ENCODE data around the gene ZNF385C. TPM values are rescaled to one million over a fixed set of nuclear protein-coding genes. Genes with fewer than 3 reads are reported as not detected.
A peak's percentile ranks its signal among the peaks of the same experiment; 100 is the strongest.
"Not testable (repeated sequence)": the region's sequence is repeated elsewhere in the genome, so short reads cannot be mapped to it uniquely, and the experiment has no call there.

ZNF385C gene
- total RNA-seq, 2 donors from 2014 or later: 1.4 to 2.1 TPM

- Histone ChIP-seq H3K4me1 (ENCODE audit: control insufficient read depth, insufficient read depth, low read length) (peaks cover 2% of the 10 kb centered on the region), H3K9me3 (ENCODE audit: control insufficient read depth, low read length) (no peaks in the 10 kb centered on the region), H3K27ac (ENCODE audit: low read depth, low read length) (no peak overlapping the region), H3K36me3 (ENCODE audit: control insufficient read depth, insufficient read depth, low read length) (peaks cover 39% of the 10 kb centered on the region), H3K27me3 (ENCODE audit: control insufficient read depth, insufficient read depth, low read length, poor library complexity, severe bottlenecking) (no peaks in the 10 kb centered on the region), H3K4me3 (ENCODE audit: low read length) (no peak overlapping the region), H3K9ac (ENCODE audit: extremely low read depth, low read length, poor library complexity, severe bottlenecking) (no peak overlapping the region)
- Mint-ChIP-seq H3K4me3 (no peak overlapping the region), H3K27me3 (ENCODE audit: insufficient read depth) (peaks cover 2% of the 10 kb centered on the region), H3K9me3 (no peaks in the 10 kb centered on the region), H3K27ac (no peak overlapping the region), H3K4me1 (peaks cover 9% of the 10 kb centered on the region), H3K36me3 (ENCODE audit: low read depth) (peaks cover 32% of the 10 kb centered on the region)
- DNase-seq: no peak
- TF ChIP-seq, protein P1, sequence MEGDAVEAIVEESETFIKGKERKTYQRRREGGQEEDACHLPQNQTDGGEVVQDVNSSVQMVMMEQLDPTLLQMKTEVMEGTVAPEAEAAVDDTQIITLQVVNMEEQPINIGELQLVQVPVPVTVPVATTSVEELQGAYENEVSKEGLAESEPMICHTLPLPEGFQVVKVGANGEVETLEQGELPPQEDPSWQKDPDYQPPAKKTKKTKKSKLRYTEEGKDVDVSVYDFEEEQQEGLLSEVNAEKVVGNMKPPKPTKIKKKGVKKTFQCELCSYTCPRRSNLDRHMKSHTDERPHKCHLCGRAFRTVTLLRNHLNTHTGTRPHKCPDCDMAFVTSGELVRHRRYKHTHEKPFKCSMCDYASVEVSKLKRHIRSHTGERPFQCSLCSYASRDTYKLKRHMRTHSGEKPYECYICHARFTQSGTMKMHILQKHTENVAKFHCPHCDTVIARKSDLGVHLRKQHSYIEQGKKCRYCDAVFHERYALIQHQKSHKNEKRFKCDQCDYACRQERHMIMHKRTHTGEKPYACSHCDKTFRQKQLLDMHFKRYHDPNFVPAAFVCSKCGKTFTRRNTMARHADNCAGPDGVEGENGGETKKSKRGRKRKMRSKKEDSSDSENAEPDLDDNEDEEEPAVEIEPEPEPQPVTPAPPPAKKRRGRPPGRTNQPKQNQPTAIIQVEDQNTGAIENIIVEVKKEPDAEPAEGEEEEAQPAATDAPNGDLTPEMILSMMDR (conservative IDR thresholded peaks at IDR 0.05): no peak
- 95% methylated on average over 3 of the region's 3 CpGs; no CpG with 5 or more reads in 1 of the 2 experiments for WGBS, 2 experiments (ENCODE audit: insufficient coverage in 1 of 2, insufficient read length in 1 of 2)
Measured at GRCh38 chr17:42025936-42026335, 72.3 kb downstream of the ZNF385C start.

DNA sequence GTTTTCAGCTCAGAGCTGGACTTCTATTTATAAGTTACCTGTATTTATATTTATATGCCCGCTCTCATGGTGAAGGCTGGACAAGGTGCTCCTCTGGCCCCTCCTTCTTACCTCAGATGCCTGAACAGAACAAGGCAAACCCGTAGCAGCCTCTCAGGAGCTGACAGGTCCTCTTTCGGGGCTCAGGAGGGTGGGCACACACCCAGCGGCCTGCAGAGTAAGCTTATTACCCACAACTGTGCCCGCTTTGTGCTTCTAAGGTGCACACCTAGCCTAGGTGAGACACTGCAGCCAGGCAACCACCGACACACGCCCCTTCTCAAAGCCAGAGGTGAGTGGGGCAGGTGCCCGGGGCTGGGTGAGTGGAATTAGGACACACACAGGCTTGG lies 73.1 kb downstream of the ZNF385C start:
- 77 to 90% methylated on average over 6 to 8 of the region's 8 CpGs for WGBS, 2 experiments (ENCODE audit: insufficient coverage in 1 of 2, insufficient read length in 1 of 2)
- Mint-ChIP-seq H3K27ac (no peak overlapping the region), H3K27me3 (ENCODE audit: insufficient read depth) (no peaks in the 10 kb centered on the region), H3K9me3 (no peaks in the 10 kb centered on the region), H3K4me1 (peaks cover 12% of the 10 kb centered on the region), H3K36me3 (ENCODE audit: low read depth) (peaks cover 32% of the 10 kb centered on the region), H3K4me3 (no peak overlapping the region)
- Histone ChIP-seq H3K27ac (ENCODE audit: low read depth, low read length) (no peak overlapping the region), H3K9me3 (ENCODE audit: control insufficient read depth, low read length) (no peaks in the 10 kb centered on the region), H3K9ac (ENCODE audit: extremely low read depth, low read length, poor library complexity, severe bottlenecking) (no peak overlapping the region), H3K27me3 (ENCODE audit: control insufficient read depth, insufficient read depth, low read length, poor library complexity, severe bottlenecking) (no peaks in the 10 kb centered on the region), H3K36me3 (ENCODE audit: control insufficient read depth, insufficient read depth, low read length) (peaks cover 39% of the 10 kb centered on the region), H3K4me1 (ENCODE audit: control insufficient read depth, insufficient read depth, low read length) (peaks cover 3% of the 10 kb centered on the region), H3K4me3 (ENCODE audit: low read length) (no peak overlapping the region)
- TF ChIP-seq, protein P1 (conservative IDR thresholded peaks at IDR 0.05): no peak
- no peak for DNase-seq

DNA sequence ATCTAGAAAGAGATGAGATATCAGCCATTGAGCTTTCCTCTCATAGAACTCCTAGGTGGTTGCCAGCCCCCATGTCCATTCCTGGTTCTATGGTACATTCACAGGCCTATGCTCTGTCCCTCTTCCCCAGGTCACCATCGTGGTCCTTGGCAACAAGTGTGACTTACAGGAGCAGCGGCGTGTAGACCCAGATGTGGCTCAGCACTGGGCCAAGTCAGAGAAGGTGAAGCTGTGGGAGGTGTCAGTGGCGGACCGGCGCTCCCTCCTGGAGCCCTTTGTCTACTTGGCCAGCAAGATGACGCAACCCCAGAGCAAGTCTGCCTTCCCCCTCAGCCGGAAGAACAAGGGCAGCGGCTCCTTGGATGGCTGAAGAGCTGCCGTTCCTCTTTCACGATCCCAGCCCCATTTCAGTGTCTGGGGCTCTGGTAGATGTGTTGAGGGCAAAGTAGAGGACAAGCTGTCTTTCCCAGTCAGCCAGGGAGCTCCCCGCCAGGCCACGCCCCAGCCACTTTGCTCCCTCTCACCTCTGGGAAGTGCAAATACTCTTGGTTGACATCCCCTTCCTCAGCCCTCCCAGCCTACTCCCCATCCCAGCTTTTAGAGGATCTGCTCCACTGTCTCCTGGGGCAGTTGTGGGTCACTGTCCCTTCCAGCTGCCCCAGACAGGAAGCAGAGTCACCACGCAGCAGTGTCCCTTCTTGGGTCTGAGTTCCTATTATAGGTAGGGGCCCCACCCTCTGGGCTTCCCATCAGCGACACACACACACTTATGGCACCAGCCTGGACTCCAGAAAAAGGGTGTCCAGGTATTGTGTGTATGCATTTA lies 74.5 kb downstream of the ZNF385C start:
- H3K27me3 ChIP-seq (ENCODE audit: control insufficient read depth, insufficient read depth, low read length, poor library complexity, severe bottlenecking): no peaks in the 10 kb centered on the region
- H3K9me3 ChIP-seq (ENCODE audit: control insufficient read depth, low read length): no peaks in the 10 kb centered on the region
- no peak for DNase-seq
- Mint-ChIP-seq H3K4me1 (peaks cover 13% of the 10 kb centered on the region), H3K4me3 (no peak overlapping the region), H3K36me3 (ENCODE audit: low read depth) (peaks cover 32% of the 10 kb centered on the region), H3K27ac (peak overlapping the region; percentile 35), H3K9me3 (no peaks in the 10 kb centered on the region), H3K27me3 (ENCODE audit: insufficient read depth) (no peaks in the 10 kb centered on the region)
- 96 to 97% methylated on average over 12 to 15 of the region's 15 CpGs for WGBS, 2 experiments (ENCODE audit: insufficient coverage in 1 of 2, insufficient read length in 1 of 2)
- peaks cover 3% of the 10 kb centered on the region for H3K4me1 ChIP-seq (ENCODE audit: control insufficient read depth, insufficient read depth, low read length)
- H3K9ac ChIP-seq (ENCODE audit: extremely low read depth, low read length, poor library complexity, severe bottlenecking): no peak overlapping the region
- no peak overlapping the region for H3K27ac ChIP-seq (ENCODE audit: low read depth, low read length)
- TF ChIP-seq, protein P1 (conservative IDR thresholded peaks at IDR 0.05): no peak
- no peak overlapping the region for H3K4me3 ChIP-seq (ENCODE audit: low read length)
- peaks cover 39% of the 10 kb centered on the region for H3K36me3 ChIP-seq (ENCODE audit: control insufficient read depth, insufficient read depth, low read length)

DNA sequence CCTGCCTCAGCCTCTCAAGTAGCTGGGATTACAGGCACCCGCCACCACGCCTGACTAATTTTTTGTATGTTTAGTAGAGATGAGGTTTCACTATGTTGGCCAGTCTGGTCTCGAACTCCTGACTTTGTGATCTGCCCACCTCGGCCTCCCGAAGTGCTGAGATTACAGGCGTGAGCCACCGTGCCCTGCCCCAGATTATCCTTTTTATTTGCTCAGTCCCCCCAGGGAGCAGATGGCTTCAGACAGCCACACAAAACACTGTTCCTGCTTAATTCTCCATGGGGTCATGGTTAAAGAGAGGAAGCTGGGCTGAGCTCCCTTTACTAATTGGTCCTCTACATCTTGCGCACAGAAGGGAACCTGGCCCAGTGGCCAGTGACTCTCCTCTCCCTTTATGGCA lies 77.4 kb downstream of the ZNF385C start:
- peak overlapping the region; percentile 86 for H3K4me3 Mint-ChIP-seq
- H3K27ac Mint-ChIP-seq: peak overlapping the region; percentile 58
- Histone ChIP-seq H3K36me3 (ENCODE audit: control insufficient read depth, insufficient read depth, low read length) (peaks cover 39% of the 10 kb centered on the region), H3K4me3 (ENCODE audit: low read length) (peak overlapping the region; percentile 92), H3K9ac (ENCODE audit: extremely low read depth, low read length, poor library complexity, severe bottlenecking) (peak overlapping the region; percentile 78)
- not testable (repeated sequence) for H3K27ac ChIP-seq (ENCODE audit: low read depth, low read length); H3K27me3 ChIP-seq (ENCODE audit: control insufficient read depth, insufficient read depth, low read length, poor library complexity, severe bottlenecking); H3K9me3 Mint-ChIP-seq; H3K4me1 ChIP-seq (ENCODE audit: control insufficient read depth, insufficient read depth, low read length); DNase-seq; H3K27me3 Mint-ChIP-seq (ENCODE audit: insufficient read depth); H3K9me3 ChIP-seq (ENCODE audit: control insufficient read depth, low read length)
- H3K4me1 Mint-ChIP-seq: peaks cover 22% of the 10 kb centered on the region
- WGBS, 2 experiments (ENCODE audit: insufficient coverage in 1 of 2, insufficient read length in 1 of 2): 83 to 95% methylated on average over 6 to 8 of the region's 8 CpGs
- peaks cover 33% of the 10 kb centered on the region for H3K36me3 Mint-ChIP-seq (ENCODE audit: low read depth)

All from endodermal cell (in vitro differentiated cells).